ENCODE data around the gene RIC3. TPM values are rescaled to one million over a fixed set of nuclear protein-coding genes. Genes with fewer than 3 reads are reported as not detected.

Gene RIC3
- total RNA-seq, 1 experiment from 2014 or later = not detected

DNA sequence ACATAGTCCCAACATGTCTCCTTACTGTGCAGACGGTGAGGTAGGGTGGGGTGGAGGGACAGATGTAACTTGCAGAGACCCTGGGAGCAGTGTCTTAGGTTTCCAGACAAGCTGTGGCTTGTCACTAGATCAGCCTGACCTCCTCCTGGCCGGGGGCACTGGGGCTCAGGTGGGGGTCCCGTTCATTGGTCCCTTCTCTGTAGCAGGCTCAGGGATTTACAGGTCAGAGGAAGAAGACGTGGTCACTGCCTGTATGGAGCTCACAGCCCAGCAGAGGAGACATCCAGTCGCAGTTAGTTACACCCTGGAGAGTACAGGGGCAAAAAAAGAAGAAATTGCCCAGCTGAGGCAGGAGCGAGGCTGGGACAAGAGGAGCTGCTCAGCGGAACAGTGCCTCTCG, 109.8 kb downstream of the RIC3 start:
- ChIA-PET CTCF (no interaction called here), POLR2A (ENCODE audit: low non-redundant PET) (no interaction called here)
- intact Hi-C loops (cut with micrococcal nuclease; ENCODE audit: unreplicated experiment) = no loop called here
- H3K36me3 ChIP-seq (ENCODE audit: insufficient read depth, low read length, poor library complexity, severe bottlenecking) = no peaks in the 10 kb centered on the region
- TF ChIP-seq, protein P1, sequence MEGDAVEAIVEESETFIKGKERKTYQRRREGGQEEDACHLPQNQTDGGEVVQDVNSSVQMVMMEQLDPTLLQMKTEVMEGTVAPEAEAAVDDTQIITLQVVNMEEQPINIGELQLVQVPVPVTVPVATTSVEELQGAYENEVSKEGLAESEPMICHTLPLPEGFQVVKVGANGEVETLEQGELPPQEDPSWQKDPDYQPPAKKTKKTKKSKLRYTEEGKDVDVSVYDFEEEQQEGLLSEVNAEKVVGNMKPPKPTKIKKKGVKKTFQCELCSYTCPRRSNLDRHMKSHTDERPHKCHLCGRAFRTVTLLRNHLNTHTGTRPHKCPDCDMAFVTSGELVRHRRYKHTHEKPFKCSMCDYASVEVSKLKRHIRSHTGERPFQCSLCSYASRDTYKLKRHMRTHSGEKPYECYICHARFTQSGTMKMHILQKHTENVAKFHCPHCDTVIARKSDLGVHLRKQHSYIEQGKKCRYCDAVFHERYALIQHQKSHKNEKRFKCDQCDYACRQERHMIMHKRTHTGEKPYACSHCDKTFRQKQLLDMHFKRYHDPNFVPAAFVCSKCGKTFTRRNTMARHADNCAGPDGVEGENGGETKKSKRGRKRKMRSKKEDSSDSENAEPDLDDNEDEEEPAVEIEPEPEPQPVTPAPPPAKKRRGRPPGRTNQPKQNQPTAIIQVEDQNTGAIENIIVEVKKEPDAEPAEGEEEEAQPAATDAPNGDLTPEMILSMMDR (conservative IDR thresholded peaks at IDR 0.05; ENCODE audit: low read depth, low read length) = no peak
- TF ChIP-seq EZH2 (IDR thresholded peaks at IDR 0.05; ENCODE audit: borderline replicate concordance, low read depth, low read length, poor library complexity, severe bottlenecking) = no peak
- DNase-seq (ENCODE audit: low spot score) = no peak
- no peak overlapping the region for H3K4me3 ChIP-seq (ENCODE audit: low read depth, low read length, poor library complexity, severe bottlenecking)
- no peaks in the 10 kb centered on the region for H3K4me1 ChIP-seq (ENCODE audit: insufficient read depth, low read length, poor library complexity, severe bottlenecking)
- H3K9me3 ChIP-seq (ENCODE audit: low read depth, low read length, poor library complexity, severe bottlenecking) = no peaks in the 10 kb centered on the region
- no TSS peak for BruUV-seq (replicated peaks)
- H3K27me3 ChIP-seq (replicated peaks; ENCODE audit: insufficient read depth, low read depth, low read length, poor library complexity) = no peaks in the 10 kb centered on the region
- no peak overlapping the region for H3K27ac ChIP-seq (ENCODE audit: low read depth, low read length, poor library complexity, severe bottlenecking)

DNA sequence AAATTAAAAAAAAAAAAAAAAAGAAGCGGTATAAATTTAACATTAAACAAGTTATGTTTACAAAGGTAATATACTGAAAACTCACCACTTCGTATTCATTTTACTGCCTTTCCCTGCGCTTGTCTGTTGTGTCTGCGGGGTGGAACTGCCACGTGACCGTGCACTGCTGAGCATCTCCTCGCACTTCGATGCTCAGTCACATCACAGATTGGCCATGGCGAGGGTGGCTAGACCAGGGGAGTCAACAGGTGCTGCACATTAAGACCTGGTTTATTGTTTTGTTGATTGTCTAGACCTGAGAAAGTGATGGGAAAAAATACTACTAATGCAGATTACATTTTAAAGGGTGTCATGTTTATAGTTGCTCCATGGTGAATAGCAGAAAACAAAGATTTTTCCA, 110.6 kb downstream of the RIC3 start:
- no peak overlapping the region for H3K27ac ChIP-seq (ENCODE audit: low read depth, low read length, poor library complexity, severe bottlenecking)
- DNase-seq (ENCODE audit: low spot score) = no peak
- CTCF ChIA-PET = no interaction called here
- POLR2A ChIA-PET (ENCODE audit: low non-redundant PET) = no interaction called here
- BruUV-seq (replicated peaks) = no TSS peak
- H3K27me3 ChIP-seq (replicated peaks; ENCODE audit: insufficient read depth, low read depth, low read length, poor library complexity) = no peaks in the 10 kb centered on the region
- intact Hi-C loops (cut with micrococcal nuclease; ENCODE audit: unreplicated experiment) = no loop called here
- H3K9me3 ChIP-seq (ENCODE audit: low read depth, low read length, poor library complexity, severe bottlenecking) = no peaks in the 10 kb centered on the region
- H3K36me3 ChIP-seq (ENCODE audit: insufficient read depth, low read length, poor library complexity, severe bottlenecking) = no peaks in the 10 kb centered on the region
- no peaks in the 10 kb centered on the region for H3K4me1 ChIP-seq (ENCODE audit: insufficient read depth, low read length, poor library complexity, severe bottlenecking)
- H3K4me3 ChIP-seq (ENCODE audit: low read depth, low read length, poor library complexity, severe bottlenecking) = no peak overlapping the region
- no peak for TF ChIP-seq EZH2 (IDR thresholded peaks at IDR 0.05; ENCODE audit: borderline replicate concordance, low read depth, low read length, poor library complexity, severe bottlenecking)
- TF ChIP-seq, protein P1 (conservative IDR thresholded peaks at IDR 0.05; ENCODE audit: low read depth, low read length) = no peak

DNA sequence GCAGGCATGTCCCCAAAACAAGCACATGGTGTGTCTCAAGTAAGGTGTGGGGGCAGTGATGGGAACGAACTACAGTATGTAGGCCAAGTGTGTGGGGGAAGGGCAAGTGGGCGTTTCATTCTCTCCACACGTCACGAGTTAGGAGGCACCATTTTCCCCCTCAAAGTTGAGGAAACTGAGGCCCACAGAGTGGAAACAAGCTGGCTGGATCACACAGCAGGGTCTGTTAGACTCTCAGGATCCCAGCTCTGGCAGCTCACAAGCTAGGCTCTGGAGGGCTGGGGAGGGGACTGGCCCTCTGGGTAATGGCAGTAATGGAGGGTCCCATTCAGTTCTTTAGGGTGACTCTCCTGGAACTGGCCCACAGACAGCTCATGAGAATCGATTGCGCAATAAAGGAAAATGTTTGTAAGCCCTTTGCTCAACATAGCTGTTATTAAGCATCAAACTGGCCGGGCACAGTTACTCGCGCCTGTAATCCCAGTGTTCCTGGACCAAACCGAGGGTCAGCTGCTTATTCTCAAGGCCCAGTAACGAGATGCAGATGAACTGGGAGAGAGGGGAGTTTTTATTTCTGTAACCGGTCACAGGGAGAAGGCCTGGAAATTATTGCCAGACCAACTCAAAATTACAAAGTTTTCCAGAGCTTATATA, 111.9 kb downstream of the RIC3 start:
- DNase-seq (ENCODE audit: low spot score) = no peak
- no peak overlapping the region for H3K4me3 ChIP-seq (ENCODE audit: low read depth, low read length, poor library complexity, severe bottlenecking)
- no peaks in the 10 kb centered on the region for H3K36me3 ChIP-seq (ENCODE audit: insufficient read depth, low read length, poor library complexity, severe bottlenecking)
- intact Hi-C loops (cut with micrococcal nuclease; ENCODE audit: unreplicated experiment) = no loop called here
- POLR2A ChIA-PET (ENCODE audit: low non-redundant PET) = no interaction called here
- TF ChIP-seq, protein P1 (conservative IDR thresholded peaks at IDR 0.05; ENCODE audit: low read depth, low read length) = no peak
- TF ChIP-seq EZH2 (IDR thresholded peaks at IDR 0.05; ENCODE audit: borderline replicate concordance, low read depth, low read length, poor library complexity, severe bottlenecking) = no peak
- H3K27me3 ChIP-seq (replicated peaks; ENCODE audit: insufficient read depth, low read depth, low read length, poor library complexity) = peaks cover under 1% of the 10 kb centered on the region
- no peaks in the 10 kb centered on the region for H3K9me3 ChIP-seq (ENCODE audit: low read depth, low read length, poor library complexity, severe bottlenecking)
- BruUV-seq (replicated peaks) = no TSS peak
- H3K27ac ChIP-seq (ENCODE audit: low read depth, low read length, poor library complexity, severe bottlenecking) = no peak overlapping the region
- CTCF ChIA-PET = no interaction called here
- H3K4me1 ChIP-seq (ENCODE audit: insufficient read depth, low read length, poor library complexity, severe bottlenecking) = no peaks in the 10 kb centered on the region

Other genes with a start within 250 kb of the RIC3 start
- not detected in 2 replicates for gene OR10A6, start 237.8 kb downstream of the RIC3 start, total RNA-seq (2021)
- gene OR10A3, start 227.3 kb downstream of the RIC3 start, total RNA-seq (2021) = not detected in 2 replicates
- gene NLRP10, start 203.6 kb downstream of the RIC3 start, total RNA-seq (2021) = not detected in 2 replicates
- 146 and 151 TPM in 2 replicates for gene EIF3F, start 181.7 kb downstream of the RIC3 start, total RNA-seq (2021)
- 0.39 and 0.76 TPM in 2 replicates for gene TUB, start 87.8 kb downstream of the RIC3 start, total RNA-seq (2021)
- not detected in 2 replicates for gene LMO1, start 94.9 kb upstream of the RIC3 start, total RNA-seq (2021)